Small intestine (tissue), 16 donors: Measurements from ENCODE around the gene SLC44A5. TPM values are rescaled to one million over a fixed set of nuclear protein-coding genes. Genes with fewer than 3 reads are reported as not detected.
A peak's percentile ranks its signal among the peaks of the same experiment; 100 is the strongest.
"Not testable (repeated sequence)": the region's sequence is repeated elsewhere in the genome, so short reads cannot be mapped to it uniquely, and the experiment has no call there.

Experiments used
- DNase-seq, 2 donors: peaks; one replicate each; pipeline versions ENCODE4 v3.0.0 to v3.0.0-alpha.2; 2013
- FAIRE-seq: peaks from 2 replicates; lab custom pipeline; 2012; peaks lifted over from hg19 to GRCh38; lab: Jason Lieb, UNC
- H3K27ac ChIP-seq, 3 donors: one replicate each; pipeline ENCODE4 v1.5.1; 2013; ENCODE audit warnings: low read length in 2 of 3, mild to moderate bottlenecking in 2 of 3, control low read depth in 1 of 3, inconsistent platforms in 1 of 3, low read depth in 1 of 3, moderate library complexity in 1 of 3
- H3K27me3 ChIP-seq, 3 donors: one replicate each; pipeline ENCODE4 v1.6.1; 2013; ENCODE audit warnings: low read length in 3 of 3, inconsistent platforms in 1 of 3; ENCODE audit not compliant: control insufficient read depth in 3 of 3, insufficient read depth in 3 of 3
- H3K36me3 ChIP-seq, 3 donors: one replicate each; pipeline ENCODE4 v1.6.1; 2013; ENCODE audit warnings: low read length in 3 of 3, inconsistent platforms in 1 of 3, low read depth in 1 of 3, mild to moderate bottlenecking in 1 of 3, moderate library complexity in 1 of 3; ENCODE audit not compliant: control insufficient read depth in 3 of 3, insufficient read depth in 2 of 3
- H3K4me1 ChIP-seq, 3 donors: one replicate each; pipeline ENCODE4 v1.6.1; 2013; ENCODE audit warnings: low read length in 2 of 3, inconsistent platforms in 1 of 3, low read depth in 1 of 3, mild to moderate bottlenecking in 1 of 3, moderate library complexity in 1 of 3; ENCODE audit not compliant: control insufficient read depth in 3 of 3, insufficient read depth in 2 of 3
- H3K4me3 ChIP-seq, 3 donors: one replicate each; pipeline ENCODE4 v1.5.1; 2013; ENCODE audit warnings: low read length in 3 of 3, control low read depth in 1 of 3, inconsistent platforms in 1 of 3, low read depth in 1 of 3, mild to moderate bottlenecking in 1 of 3, moderate library complexity in 1 of 3
- H3K9me3 ChIP-seq, 2 donors: one replicate each; pipeline ENCODE4 v1.6.1; 2013; ENCODE audit warnings: low read depth in 1 of 2, low read length in 1 of 2; ENCODE audit not compliant: control insufficient read depth in 2 of 2, insufficient read depth in 1 of 2
- WGBS, 3 donors: extraction: QIAGEN DNeasy Blood & Tissue Kit; methylation state at CpG; one replicate each; pipeline ENCODE4 v1.1.7; 2013; 5-methylcytosine and 5-hydroxymethylcytosine counted together
- long read RNA-seq, 10 donors: transcript quantifications; one replicate each; lab custom pipeline, GENCODE V29; 2026
- polyA plus RNA-seq, 4 donors: library from polyadenylated mRNA; stranded (reverse) in 3 of 4; unstranded in 1 of 4; fragments of 200-250 nt in 3 of 4; fragments of 120-200 nt in 1 of 4; gene quantifications; one replicate each; pipeline versions ENCODE4 v1.2.1 to v1.2.3, GENCODE V29; 2013
- donor health status: healthy with polysubstance abuse.
- donor health status: control.
- donor health status: control.
- donor health status: Bipolar disorder and iron deficiency.
- donor health status: healthy.

The SLC44A5 gene
- 1 to 10 TPM in 2 of 4 donors, under 1 TPM in 1, not detected in 1; 0.40 to 1.4 (median 1.1) TPM for polyA plus RNA-seq
- long read RNA-seq, donor 1: 0 reads
- long read RNA-seq, donor 2: 0 reads
- long read RNA-seq, donor 3: 0 reads
- long read RNA-seq, donor 4: 0 reads
- long read RNA-seq, donor 5: 0 reads
- long read RNA-seq, donor 6: 0 reads
- long read RNA-seq, donor 7: 0 reads
- long read RNA-seq, donor 8: 0 reads
- long read RNA-seq, donor 9: 0 reads
- long read RNA-seq, donor 10: 0 reads

- H3K4me3 ChIP-seq: no peak within 1 kb of the TSS
- H3K27ac ChIP-seq: no peak within 1 kb of the TSS
- peaks cover 0 to 11% (median 0%) of the 10 kb centered on the region in 3 donors for H3K4me1 ChIP-seq
- 68 to 82% (median 77%) methylated on average over 1 of the region's 1 CpG for whole genome bisulfite sequencing, 3 donors
- FAIRE-seq: no peak
- no peak for DNase-seq
- peaks cover 0 to 26% (median 9%) of the 10 kb centered on the region in 3 donors for H3K27me3 ChIP-seq
- H3K9me3 ChIP-seq: no peaks in the 10 kb centered on the region
- no peaks in the 10 kb centered on the region for H3K36me3 ChIP-seq
These were observed at the start of gene SLC44A5 for GRCh38 chr1:75611014-75611413. Gene SLC44A5 (minus strand): TSS chr1:75611114. CDS start chr1:75541447, 69,667 bp downstream.

DNA sequence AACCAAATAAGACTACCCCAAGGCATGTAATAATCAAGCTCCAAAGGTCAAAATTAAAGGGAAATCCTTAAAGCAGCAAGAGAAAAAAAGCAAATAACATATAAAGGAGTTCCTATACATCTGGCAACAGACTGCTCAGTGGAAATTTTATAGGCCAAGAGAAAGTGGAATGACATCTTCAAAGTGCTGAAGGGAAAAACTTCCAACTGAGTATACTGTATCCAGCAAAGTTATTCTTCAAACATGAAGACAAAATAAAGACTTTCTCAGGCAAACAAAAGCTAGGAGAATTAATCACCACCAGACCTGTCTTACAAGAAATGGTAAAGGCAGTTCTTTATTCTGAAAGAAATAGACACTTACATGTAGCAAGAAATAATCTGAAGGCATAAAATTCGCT, 45.0 kb upstream of the SLC44A5 start:
- FAIRE-seq: no peak
- Histone ChIP-seq H3K27ac (no peak overlapping the region), H3K27me3 (no peaks in the 10 kb centered on the region), H3K4me3 (no peak overlapping the region), H3K36me3 (no peaks in the 10 kb centered on the region), H3K4me1 (no peaks in the 10 kb centered on the region), H3K9me3 (peaks cover 0 to 14% of the 10 kb centered on the region in 2 donors)
- no peak for DNase-seq
- WGBS, 3 donors: 46 to 58% (median 56%) methylated on average over 1 of the region's 1 CpG

DNA sequence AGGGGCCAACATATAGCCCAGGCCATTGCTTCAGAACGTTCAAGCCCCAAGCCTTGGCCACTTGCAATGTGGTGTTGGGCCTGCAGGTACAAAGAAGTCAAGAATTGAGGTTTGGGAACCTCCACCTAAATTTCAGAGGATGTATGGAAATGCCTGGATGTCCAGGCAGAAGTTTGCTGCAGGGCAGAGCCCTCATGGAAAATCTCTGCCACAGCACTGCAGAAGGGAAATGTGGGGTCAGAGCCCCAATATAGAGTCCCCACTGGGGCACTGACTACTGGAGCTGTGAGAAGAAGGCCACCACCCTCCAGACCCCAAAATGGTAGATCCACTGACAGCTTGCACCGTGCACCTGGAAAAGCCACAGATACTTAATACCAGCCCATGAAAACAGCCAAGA, 36.3 kb upstream of the SLC44A5 start:
- H3K9me3 ChIP-seq, FAIRE-seq, DNase-seq, H3K27me3 ChIP-seq, H3K4me1 ChIP-seq, H3K27ac ChIP-seq, H3K4me3 ChIP-seq, H3K36me3 ChIP-seq: not testable (repeated sequence)
- 63 to 80% (median 70%) methylated on average over 2 of the region's 2 CpGs for WGBS, 3 donors

DNA sequence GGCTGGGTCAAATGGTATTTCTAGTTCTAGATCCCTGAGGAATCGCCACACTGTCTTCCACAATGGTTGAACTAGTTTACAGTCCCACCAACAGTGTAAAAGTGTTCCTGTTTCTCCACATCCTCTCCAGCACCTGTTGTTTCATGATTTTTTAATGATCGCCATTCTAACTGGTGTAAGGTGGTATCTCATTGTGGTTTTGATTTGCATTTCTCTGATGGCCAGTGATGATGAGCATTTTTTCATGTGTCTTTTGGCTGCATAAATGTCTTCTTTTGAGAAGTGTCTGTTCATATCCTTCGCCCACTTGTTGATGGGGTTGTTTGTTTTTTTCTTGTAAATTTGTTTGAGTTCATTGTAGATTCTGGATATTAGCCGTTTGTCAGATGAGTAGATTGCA, 34.2 kb upstream of the SLC44A5 start:
- not testable (repeated sequence) for H3K4me1 ChIP-seq, H3K9me3 ChIP-seq, DNase-seq, H3K27me3 ChIP-seq, H3K36me3 ChIP-seq, FAIRE-seq, H3K27ac ChIP-seq, H3K4me3 ChIP-seq
- 89 to 96% (median 89%) methylated on average over 2 of the region's 4 CpGs for WGBS, 3 donors

DNA sequence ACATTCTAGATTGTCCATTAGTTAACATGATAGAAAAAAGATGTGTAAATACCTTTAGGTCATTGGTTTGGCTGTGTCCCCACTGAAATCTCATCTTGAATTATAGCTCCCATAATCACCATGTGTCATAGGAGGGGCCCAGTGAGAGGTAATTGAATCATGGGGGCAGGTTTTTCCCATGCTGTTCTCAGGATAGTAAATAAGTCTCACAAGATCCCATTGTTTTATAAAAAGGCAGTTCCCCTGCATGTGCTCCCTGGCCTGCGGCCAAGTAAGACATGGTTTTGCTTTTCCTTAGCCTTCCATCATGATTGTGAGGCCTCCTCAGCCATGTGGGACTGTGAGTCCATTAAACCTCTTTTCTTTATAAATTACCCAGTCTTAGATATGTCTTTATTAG, 32.5 kb upstream of the SLC44A5 start:
- H3K27ac ChIP-seq: no peak overlapping the region
- H3K36me3 ChIP-seq: no peaks in the 10 kb centered on the region
- DNase-seq: no peak
- 53 to 57% (median 56%) methylated on average over 1 of the region's 1 CpG for WGBS, 3 donors
- no peak overlapping the region for H3K4me3 ChIP-seq
- no peaks in the 10 kb centered on the region for H3K4me1 ChIP-seq
- FAIRE-seq: no peak
- peaks cover 0 to 8% of the 10 kb centered on the region in 2 donors for H3K9me3 ChIP-seq
- no peaks in the 10 kb centered on the region for H3K27me3 ChIP-seq

DNA sequence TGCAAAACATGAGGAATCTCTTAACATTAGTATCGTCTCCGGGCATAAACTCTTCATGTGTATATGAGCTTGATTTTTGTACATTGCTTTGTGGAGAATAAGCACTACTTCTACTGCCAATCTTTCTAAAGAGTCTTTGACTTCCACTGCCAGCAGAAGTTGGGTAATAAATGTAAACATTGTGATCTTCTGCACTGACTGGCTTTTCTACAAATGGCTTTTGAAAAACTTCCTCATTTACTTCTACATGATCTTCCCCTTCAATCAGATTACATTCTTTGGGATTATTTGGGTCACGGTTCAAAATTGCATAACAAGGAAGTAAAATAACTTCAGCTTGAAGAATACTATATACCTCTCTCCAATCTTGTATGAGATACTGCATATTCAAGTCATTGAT, 30.4 kb upstream of the SLC44A5 start:
- Histone ChIP-seq H3K4me1 (no peaks in the 10 kb centered on the region), H3K36me3 (no peaks in the 10 kb centered on the region), H3K9me3 (peaks cover 0 to under 1% of the 10 kb centered on the region in 2 donors), H3K4me3 (no peak overlapping the region), H3K27me3 (no peaks in the 10 kb centered on the region), H3K27ac (no peak overlapping the region)
- FAIRE-seq (no peak), DNase-seq (no peak)
- 57 to 58% (median 58%) methylated on average over 3 of the region's 3 CpGs for WGBS, 3 donors

GRCh38 chr1:75640137-75640536, 29.2 kb upstream of the SLC44A5 start:
- no peak overlapping the region for H3K27ac ChIP-seq
- no peaks in the 10 kb centered on the region for H3K9me3 ChIP-seq
- no peaks in the 10 kb centered on the region for H3K4me1 ChIP-seq
- H3K36me3 ChIP-seq: no peaks in the 10 kb centered on the region
- DNase-seq (no peak), FAIRE-seq (no peak)
- no peaks in the 10 kb centered on the region for H3K27me3 ChIP-seq
- no peak overlapping the region for H3K4me3 ChIP-seq

GRCh38 chr1:75632350-75632949, 21.5 kb upstream of the SLC44A5 start:
- H3K4me3 ChIP-seq: no peak overlapping the region
- DNase-seq (peak; percentile 20 to 39), FAIRE-seq (no peak)
- H3K4me1 ChIP-seq: no peaks in the 10 kb centered on the region
- 41 to 47% (median 43%) methylated on average over 2 of the region's 2 CpGs for WGBS, 3 donors
- H3K36me3 ChIP-seq: no peaks in the 10 kb centered on the region
- no peaks in the 10 kb centered on the region for H3K9me3 ChIP-seq
- H3K27ac ChIP-seq: no peak overlapping the region
- no peaks in the 10 kb centered on the region for H3K27me3 ChIP-seq
